Measurements from ENCODE around the gene SEC14L6.

DNA sequence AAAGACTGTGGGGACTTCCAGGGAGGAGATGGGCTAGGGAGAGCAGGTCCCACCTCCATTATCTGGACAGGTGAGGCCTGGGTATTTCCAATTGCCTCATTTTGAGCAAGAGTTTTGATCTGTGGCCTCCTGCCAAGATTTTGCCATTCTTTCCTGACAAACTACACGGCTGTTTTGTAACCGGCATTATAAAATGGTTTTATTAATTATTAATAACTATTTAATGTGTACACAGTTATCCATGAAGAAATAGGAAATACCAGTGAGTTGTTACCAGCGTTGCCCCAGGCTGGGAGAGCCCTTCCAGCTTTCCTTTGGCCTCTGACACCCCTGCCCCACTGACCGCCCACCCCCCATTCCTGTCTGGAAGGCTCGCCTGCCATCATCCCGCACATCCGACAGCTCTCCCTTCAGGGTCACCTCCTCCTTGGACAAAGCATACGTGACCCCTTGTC lies 59.9 kb downstream of the SEC14L6 start:
- TF ChIP-seq, protein P1, sequence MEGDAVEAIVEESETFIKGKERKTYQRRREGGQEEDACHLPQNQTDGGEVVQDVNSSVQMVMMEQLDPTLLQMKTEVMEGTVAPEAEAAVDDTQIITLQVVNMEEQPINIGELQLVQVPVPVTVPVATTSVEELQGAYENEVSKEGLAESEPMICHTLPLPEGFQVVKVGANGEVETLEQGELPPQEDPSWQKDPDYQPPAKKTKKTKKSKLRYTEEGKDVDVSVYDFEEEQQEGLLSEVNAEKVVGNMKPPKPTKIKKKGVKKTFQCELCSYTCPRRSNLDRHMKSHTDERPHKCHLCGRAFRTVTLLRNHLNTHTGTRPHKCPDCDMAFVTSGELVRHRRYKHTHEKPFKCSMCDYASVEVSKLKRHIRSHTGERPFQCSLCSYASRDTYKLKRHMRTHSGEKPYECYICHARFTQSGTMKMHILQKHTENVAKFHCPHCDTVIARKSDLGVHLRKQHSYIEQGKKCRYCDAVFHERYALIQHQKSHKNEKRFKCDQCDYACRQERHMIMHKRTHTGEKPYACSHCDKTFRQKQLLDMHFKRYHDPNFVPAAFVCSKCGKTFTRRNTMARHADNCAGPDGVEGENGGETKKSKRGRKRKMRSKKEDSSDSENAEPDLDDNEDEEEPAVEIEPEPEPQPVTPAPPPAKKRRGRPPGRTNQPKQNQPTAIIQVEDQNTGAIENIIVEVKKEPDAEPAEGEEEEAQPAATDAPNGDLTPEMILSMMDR (IDR thresholded peaks at IDR 0.05): no peak
- no peak for TF ChIP-seq POLR2A (IDR thresholded peaks at IDR 0.05)
- no peak for TF ChIP-seq POLR2AphosphoS5 (IDR thresholded peaks at IDR 0.05)

Measured in suprapubic skin (tissue), 4 donors.